HCT116 (cell line): Measurements from ENCODE around the gene LAGE3. TPM values are rescaled to one million over a fixed set of nuclear protein-coding genes. Genes with fewer than 3 reads are reported as not detected.

ENCODE experiments used
- ATAC-seq: fragments of 200-7000 bp; cut with Tn5 transposase; 2 replicates; pipeline ENCODE4 v1.9.1; 2020; ENCODE audit warnings: mild to moderate bottlenecking, moderate library complexity
- BruUV-seq: library from RNA; stranded (reverse); fragments of 400-500 nt; replicated peaks from 2 replicates; lab custom pipeline; 2021; lab: Mats Ljungman, UMichigan
- CTCF ChIA-PET: fragments of 300-600 bp; sonication (Branson Sonifier 250); formaldehyde crosslinking; loops from one replicate; lab custom pipeline; 2021; ENCODE audit warnings: antibody characterized with exemption; lab: Charles Lee
- POLR2A ChIA-PET: fragments of 300-600, 350-600 bp; sonication (Branson Sonifier 250); formaldehyde crosslinking; loops from one replicate; lab custom pipeline; 2021; ENCODE audit warnings: antibody characterized with exemption; lab: Charles Lee
- RAD21 ChIA-PET, 2 experiments: fragments of 300-600 bp; sonication (Branson Sonifier 250); formaldehyde crosslinking; loops; one replicate each; lab custom pipeline; 2023; ENCODE audit warnings: low total read pairs in 2 of 2; ENCODE audit not compliant: uncharacterized antibody in 2 of 2, unreplicated experiment in 2 of 2, low non-redundant PET in 1 of 2; lab: Charles Lee
- DNase-seq: peaks from one replicate; pipeline ENCODE4 v3.0.0-alpha.2; 2010; ENCODE audit warnings: low read depth, low spot score
- H2AFZ ChIP-seq: fragments of 200-600 bp; shearing (Covaris generic), sonication (generic); 2 replicates; pipeline ENCODE4 v1.6.1; 2017; ENCODE audit warnings: low read depth, mixed run types, mixed read lengths, antibody characterized with exemption, low read length; ENCODE audit not compliant: poor library complexity, severe bottlenecking
- H3K27ac ChIP-seq: 2 replicates; pipeline ENCODE4 v1.5.1; 2012; ENCODE audit warnings: low read depth, low read length
- H3K27me3 ChIP-seq: fragments of 200-600 bp; sonication (generic); 2 replicates; pipeline ENCODE4 v1.6.1; 2016; ENCODE audit warnings: mixed run types, low read length, mixed read lengths; ENCODE audit not compliant: insufficient read depth
- H3K36me3 ChIP-seq, 2 experiments: fragments of 200-500 bp in 1 of 2; fragments of 200-600 bp in 1 of 2; sonication (Bioruptor generic) in 1 of 2; sonication (generic) in 1 of 2; 2 replicates each; pipeline versions ENCODE4 v1.5.1 to v1.6.1; 2014 to 2016; ENCODE audit warnings: low read length in 2 of 2, inconsistent platforms in 1 of 2, mixed read lengths in 1 of 2, mixed run types in 1 of 2; ENCODE audit not compliant: insufficient read depth in 2 of 2, control insufficient read depth in 1 of 2
- H3K4me1 ChIP-seq, 2 experiments: fragments of 200-600 bp in 1 of 2; sonication (generic) in 1 of 2; 2 replicates each; pipeline versions ENCODE4 v1.5.1 to v1.6.1; 2012 to 2017; ENCODE audit warnings: low read length in 2 of 2, inconsistent platforms in 1 of 2, mild to moderate bottlenecking in 1 of 2, mixed read lengths in 1 of 2, mixed run types in 1 of 2, moderate library complexity in 1 of 2; ENCODE audit not compliant: insufficient read depth in 2 of 2, control insufficient read depth in 1 of 2
- H3K4me2 ChIP-seq: fragments of 200-600 bp; sonication (generic); 2 replicates; pipeline ENCODE4 v1.6.1; 2017; ENCODE audit warnings: mixed run types, low read length, mixed read lengths
- H3K4me3 ChIP-seq, 2 experiments: fragments of 200-600 bp in 1 of 2; sonication (generic) in 1 of 2; replicated peaks in 1 of 2; 2 replicates each; pipeline ENCODE4 v1.5.1; 2011 to 2016; ENCODE audit warnings: low read length in 2 of 2, control low read depth in 1 of 2, low read depth in 1 of 2, mild to moderate bottlenecking in 1 of 2, mixed read lengths in 1 of 2, mixed run types in 1 of 2
- H3K79me2 ChIP-seq: fragments of 200-600 bp; sonication (generic); 2 replicates; pipeline ENCODE4 v1.6.1; 2017; ENCODE audit warnings: mild to moderate bottlenecking, mixed run types, low read length, moderate library complexity, mixed read lengths; ENCODE audit not compliant: insufficient read depth
- H3K9ac ChIP-seq: fragments of 200-600 bp; sonication (generic); 2 replicates; pipeline ENCODE4 v1.6.1; 2016; ENCODE audit warnings: low read length, mixed read lengths
- H3K9me2 ChIP-seq: fragments of 200-600 bp; sonication (generic), shearing (Covaris generic); 2 replicates; pipeline ENCODE4 v1.6.1; 2017; ENCODE audit warnings: mixed run types, mild to moderate bottlenecking, moderate library complexity; ENCODE audit not compliant: insufficient read depth
- H3K9me3 ChIP-seq, 2 experiments: fragments of 200-500 bp in 1 of 2; fragments of 200-600 bp in 1 of 2; sonication (Bioruptor generic) in 1 of 2; sonication (generic) in 1 of 2; 2 replicates each; pipeline ENCODE4 v1.6.1; 2014 to 2017; ENCODE audit warnings: low read length in 2 of 2, mixed read lengths in 2 of 2, inconsistent platforms in 1 of 2, low read depth in 1 of 2, mild to moderate bottlenecking in 1 of 2, mixed run types in 1 of 2, moderate library complexity in 1 of 2; ENCODE audit not compliant: control insufficient read depth in 1 of 2, insufficient read depth in 1 of 2
- H4K20me1 ChIP-seq: fragments of 200-600 bp; sonication (generic), shearing (Covaris generic); 2 replicates; pipeline ENCODE4 v1.6.1; 2017; ENCODE audit warnings: mixed run types, mild to moderate bottlenecking, moderate library complexity; ENCODE audit not compliant: insufficient read depth
- POLR2AphosphoS5 ChIP-seq: IDR thresholded peaks from 2 replicates; pipeline ENCODE4 v1.6.1; 2011; ENCODE audit warnings: mild to moderate bottlenecking, low read depth, low read length, moderate library complexity
- YY1 ChIP-seq: IDR thresholded peaks from 2 replicates; pipeline ENCODE4 v1.6.1; 2011; ENCODE audit warnings: low read length, low read depth, moderate library complexity, mild to moderate bottlenecking; ENCODE audit not compliant: insufficient replicate concordance; ENCODE audit errors: extremely low read depth
- ZBTB33 ChIP-seq: IDR thresholded peaks from 2 replicates; pipeline ENCODE4 v1.6.1; 2011; ENCODE audit warnings: mild to moderate bottlenecking, low read length, moderate library complexity; ENCODE audit not compliant: insufficient replicate concordance; ENCODE audit errors: extremely low read depth
- intact Hi-C: fragments of 100-400 bp; cut with micrococcal nuclease; formaldehyde crosslinking; loops from 2 replicates; pipeline ENCODE4 v1.10.0; 2022
- total RNA-seq: library from RNA; stranded (reverse); gene quantifications from one replicate; pipeline ENCODE4 v1.2.1, GENCODE V29; 2021; ENCODE audit not compliant: unreplicated experiment

The LAGE3 gene
- total RNA-seq, 1 experiment from 2014 or later: 42.8 TPM

GRCh38 chrX:154436983-154437752, 41.9 kb downstream of the LAGE3 start, which contains the start of gene GDI1:
Gene GDI1, plus strand, starts transcription at chrX:154437154. Its CDS starts 101 bp downstream, at chrX:154437255.
- Histone ChIP-seq H3K9ac (peak within 1 kb of the TSS; percentile 59), H2AFZ (no peak within 1 kb of the TSS), H3K27me3 (no peaks in the 10 kb centered on the region), H3K27ac (peak within 1 kb of the TSS; percentile 73), H3K4me1 (peaks cover 3 to 15% of the 10 kb centered on the region in 2 experiments; a peak in 2 of 4 replicates), H3K36me3 (no peaks in the 10 kb centered on the region; a peak in 1 of 4 replicates), H4K20me1 (no peaks in the 10 kb centered on the region), H3K4me2 (peak within 1 kb of the TSS; percentile 77), H3K4me3 (peak within 1 kb of the TSS; percentile 63 to 67), H3K79me2 (peaks cover 29% of the 10 kb centered on the region), H3K9me3 (no peaks in the 10 kb centered on the region), H3K9me2 (no peaks in the 10 kb centered on the region)
- POLR2A ChIA-PET: no interaction called here
- RAD21 ChIA-PET: no interaction called here
- BruUV-seq: no TSS peak
- no peak for DNase-seq
- CTCF ChIA-PET: no interaction called here
- intact Hi-C loops: no loop called here
- peak; percentile 68 for ATAC-seq
- no peak for TF ChIP-seq ZBTB33
- TF ChIP-seq POLR2AphosphoS5: peak; percentile 54
- TF ChIP-seq YY1: peak; percentile 88
